NCI-H510A treated with DMSO at 0.1 percent for 48 hours (cell line): Measurements from ENCODE around the gene COPS9.

ENCODE experiments used
- DNase-seq: peaks from one replicate; lab custom pipeline; 2025; lab: John Stamatoyannopoulos, UW

The COPS9 gene

DNA sequence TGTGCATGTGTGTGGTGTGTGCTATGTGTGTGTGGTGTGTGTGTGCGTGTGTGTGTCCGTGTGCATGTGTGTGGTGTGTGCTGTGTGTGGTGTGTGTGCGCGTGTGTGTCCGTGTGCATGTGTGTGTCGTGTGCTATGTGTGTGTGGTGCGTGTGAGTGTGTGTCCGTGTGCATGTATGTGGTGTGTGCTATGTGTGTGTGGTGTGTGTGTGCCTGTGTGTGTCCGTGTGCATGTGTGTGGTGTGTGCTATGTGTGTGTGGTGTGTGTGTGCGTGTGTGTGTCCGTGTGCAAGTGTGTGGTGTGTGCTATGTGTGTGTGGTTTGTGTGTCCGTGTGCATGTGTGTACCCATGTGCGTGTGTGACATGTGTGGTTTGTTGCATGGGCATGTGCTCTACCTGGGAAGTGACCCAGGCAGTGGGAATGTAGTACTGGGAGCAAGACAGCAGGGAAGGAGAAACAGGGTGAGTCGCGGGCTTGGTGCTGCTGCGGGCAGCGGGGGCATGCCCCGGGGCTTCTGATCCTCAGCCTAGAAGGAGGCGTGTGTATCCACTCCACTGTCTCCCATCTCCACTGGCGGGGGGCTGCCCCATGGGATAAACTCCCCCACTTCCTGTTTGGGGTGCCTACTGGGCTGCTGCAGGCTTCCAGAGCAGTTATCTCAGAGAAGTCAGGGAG lies 11.9 kb upstream of the COPS9 start:
- no peak for DNase-seq

DNA sequence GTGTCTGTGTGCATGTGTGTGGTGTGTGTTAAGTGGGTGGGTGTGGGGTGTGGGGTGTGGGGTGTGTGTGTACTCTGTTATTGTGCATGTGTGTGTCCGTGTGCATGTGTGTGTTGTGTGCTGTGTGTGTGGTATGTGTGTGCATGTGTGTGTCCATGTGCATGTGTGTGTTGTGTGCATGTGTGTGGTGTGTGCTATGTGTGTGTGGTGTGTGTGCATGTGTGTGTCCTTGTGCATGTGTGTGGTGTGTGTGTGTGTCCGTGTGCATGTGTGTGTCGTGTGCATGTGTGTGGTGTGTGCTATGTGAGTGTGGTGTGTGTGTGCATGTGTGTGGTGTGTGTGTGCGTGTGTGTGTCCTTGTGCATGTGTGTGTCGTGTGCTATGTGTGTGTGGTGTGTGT lies 11.3 kb upstream of the COPS9 start:
- DNase-seq = no peak

DNA sequence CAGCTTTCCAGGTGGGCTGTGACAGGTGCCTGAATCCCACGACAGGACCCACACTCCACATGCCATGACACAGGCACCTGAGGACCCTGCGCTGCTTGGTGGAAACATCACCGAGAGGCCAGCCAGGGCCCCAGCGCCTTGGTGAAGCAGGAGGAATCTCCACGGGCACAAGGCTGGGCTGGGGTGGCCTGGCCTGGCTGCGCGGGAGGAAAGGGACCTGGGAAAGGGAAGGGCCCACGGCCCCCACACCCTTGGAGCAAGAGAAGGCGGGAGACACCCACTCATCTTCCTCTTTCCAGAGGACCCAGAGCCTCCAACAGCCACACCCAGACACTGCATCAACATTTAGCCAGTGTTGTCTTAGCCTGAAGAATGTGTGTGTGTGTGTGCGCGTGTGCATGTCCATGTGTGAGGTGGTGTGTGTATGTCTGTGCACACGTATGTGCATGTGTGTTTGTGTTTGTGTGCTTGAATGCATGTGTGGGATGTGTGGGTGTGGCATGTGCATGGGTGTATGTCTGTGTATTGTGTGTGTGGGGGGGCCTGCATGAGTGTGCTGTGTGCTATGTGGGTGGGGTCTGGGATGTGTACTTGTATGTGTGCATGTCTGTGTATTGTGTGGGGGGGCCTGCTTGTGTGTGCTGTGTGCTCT lies 10.6 kb upstream of the COPS9 start:
- DNase-seq = no peak

DNA sequence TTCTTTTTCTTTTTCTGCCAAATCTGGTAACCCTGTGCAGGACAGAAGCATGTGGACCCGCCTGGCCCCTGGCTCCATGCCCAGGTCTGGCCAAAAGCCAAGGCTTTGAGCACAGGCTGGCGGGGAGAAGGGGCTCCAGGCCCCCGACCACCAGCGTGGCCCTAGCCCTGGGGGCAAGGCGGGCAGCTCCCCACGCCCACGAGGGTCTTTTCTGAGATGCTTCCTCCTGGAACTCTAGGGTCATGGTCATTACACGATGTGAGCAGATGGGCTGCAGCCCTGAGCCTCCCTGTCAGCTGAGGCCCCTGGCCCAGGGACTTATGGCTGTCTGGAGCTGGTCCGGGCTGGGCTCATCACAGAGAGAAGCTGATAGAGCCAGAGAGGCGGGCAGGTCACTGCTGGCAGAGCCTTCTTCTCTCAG lies 10.0 kb upstream of the COPS9 start:
- DNase-seq = no peak

- no peak for DNase-seq
Observed at GRCh38 chr2:240145461-240145860, 9.4 kb upstream of the COPS9 start.

GRCh38 chr2:240144649-240145261 lies 8.7 kb upstream of the COPS9 start:
- no peak for DNase-seq

DNA sequence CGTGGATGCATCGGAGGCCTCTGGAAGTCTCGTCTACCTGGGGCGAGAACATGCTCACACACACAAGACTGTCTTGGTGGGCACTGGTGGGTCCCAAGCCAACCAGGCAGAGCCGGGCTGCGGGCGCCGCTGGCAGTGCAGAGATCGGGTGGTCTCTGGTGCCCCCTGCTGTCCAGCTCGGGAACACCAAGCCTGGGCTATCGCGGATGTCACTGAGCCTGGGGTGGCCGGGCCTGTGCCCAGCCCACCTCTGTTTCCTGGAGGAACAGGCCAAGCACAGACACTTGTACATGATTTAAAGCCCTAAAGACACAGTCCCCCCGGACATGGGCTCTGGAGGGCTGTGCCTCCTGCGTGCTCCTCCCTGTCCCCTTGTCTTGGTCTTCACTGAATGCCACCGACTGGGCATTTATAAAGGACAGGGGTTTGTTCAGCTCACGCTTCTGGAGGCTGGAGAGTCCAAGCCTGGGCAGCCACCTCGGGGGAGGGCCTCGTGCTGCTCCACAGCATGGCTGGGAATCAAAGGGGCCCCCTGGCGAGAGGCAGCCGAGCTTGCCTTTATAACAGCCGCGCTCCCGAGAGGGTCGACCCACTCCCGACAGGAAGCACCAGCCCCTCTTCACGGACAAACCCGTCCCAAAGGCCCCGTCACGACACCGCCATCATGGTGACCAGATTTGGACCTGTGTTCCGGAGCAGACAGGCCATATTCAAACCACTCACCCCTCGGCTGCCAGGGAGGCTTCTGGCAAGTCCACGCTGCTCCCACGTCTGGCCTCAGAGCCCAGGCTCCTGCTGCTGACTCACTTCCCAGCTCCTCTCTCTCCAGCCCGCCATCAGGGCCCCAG lies 7.9 kb upstream of the COPS9 start:
- DNase-seq = peak; percentile 49

DNA sequence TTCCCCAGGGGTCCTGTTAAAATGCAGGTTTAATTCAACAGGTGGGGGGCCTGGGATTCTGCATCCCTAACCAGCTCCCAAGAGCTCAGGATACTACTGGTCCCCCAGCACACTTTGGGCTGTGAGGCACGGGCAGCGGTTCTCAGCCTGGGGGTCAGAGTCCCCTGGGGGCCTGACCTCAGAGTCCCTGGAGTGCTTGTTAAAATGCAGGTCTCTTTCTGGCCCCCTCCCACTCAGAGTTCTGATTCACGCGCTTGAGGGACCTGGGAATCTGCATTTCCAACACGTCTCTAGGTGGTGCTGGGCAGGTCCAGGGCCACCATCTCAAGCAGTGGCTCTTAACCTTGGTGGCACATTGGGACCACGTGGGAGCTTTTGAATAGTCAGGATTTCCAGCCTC lies 7.2 kb upstream of the COPS9 start:
- no peak for DNase-seq

DNA sequence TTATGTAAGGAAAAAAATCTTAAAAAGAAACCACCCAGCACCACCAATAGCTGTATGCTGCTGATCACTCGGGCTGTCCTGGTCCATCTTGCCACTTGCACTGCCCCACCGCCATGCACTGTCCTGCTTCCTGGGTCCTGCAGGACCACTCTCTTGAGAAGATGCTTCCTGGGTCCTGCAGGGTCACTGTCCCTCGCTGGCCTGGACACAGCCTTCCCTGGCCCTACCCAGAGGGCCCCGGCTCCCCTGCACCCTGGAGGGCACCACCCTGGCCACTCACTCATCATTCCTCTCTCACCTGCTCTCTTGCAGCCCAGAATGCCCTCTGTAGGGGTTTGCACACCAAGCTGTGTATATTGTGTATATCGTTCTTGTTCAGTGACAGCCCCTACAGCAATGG lies 6.8 kb upstream of the COPS9 start:
- no peak for DNase-seq

GRCh38 chr2:240142256-240142775 lies 6.2 kb upstream of the COPS9 start:
- DNase-seq = no peak

GRCh38 chr2:240141736-240142135 lies 5.6 kb upstream of the COPS9 start:
- no peak for DNase-seq

- no peak for DNase-seq
Observed at GRCh38 chr2:240140920-240141319, 4.8 kb upstream of the COPS9 start.

GRCh38 chr2:240140511-240140910 lies 4.4 kb upstream of the COPS9 start, which contains the start of gene OTOS:
Gene OTOS (minus strand): TSS chr2:240140658. CDS start chr2:240140326, 332 bp downstream.
- peak; percentile 57 for DNase-seq

DNA sequence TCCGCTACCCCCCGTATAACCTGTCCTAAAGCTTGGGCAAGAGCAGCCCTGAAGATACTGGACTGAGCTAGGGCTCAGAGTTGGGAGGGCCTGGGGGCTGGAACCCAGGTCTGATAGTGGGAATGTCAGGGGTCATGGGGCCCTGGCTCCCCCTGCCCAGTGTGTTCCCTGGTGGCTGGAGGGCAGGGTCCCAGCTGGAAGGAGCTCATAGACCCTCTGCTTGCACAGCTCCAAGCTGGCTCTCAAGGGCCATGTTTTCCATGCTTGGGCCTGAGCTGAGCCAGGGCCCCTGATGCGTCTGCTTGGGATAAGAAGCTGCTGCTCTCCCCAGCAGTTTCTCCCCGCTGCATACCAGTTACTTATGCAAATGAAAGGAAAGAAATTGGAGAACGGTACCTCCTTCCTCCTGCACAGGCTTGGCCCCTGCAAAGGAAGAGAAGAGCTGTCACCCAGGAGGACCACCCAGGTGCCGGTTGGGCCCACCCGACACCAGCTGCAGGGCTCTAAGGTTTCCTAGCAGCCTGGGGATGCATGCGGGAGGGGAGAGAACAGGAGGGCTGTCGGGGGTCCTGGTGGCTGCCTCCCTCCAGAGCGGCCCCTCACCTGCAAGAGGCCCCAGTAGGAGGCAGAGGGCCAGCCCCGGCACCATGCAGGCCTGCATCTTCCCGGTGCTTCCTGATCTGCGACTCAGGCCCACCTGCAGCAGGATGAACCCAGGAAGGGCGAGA lies 3.7 kb upstream of the COPS9 start:
- no peak for DNase-seq

DNA sequence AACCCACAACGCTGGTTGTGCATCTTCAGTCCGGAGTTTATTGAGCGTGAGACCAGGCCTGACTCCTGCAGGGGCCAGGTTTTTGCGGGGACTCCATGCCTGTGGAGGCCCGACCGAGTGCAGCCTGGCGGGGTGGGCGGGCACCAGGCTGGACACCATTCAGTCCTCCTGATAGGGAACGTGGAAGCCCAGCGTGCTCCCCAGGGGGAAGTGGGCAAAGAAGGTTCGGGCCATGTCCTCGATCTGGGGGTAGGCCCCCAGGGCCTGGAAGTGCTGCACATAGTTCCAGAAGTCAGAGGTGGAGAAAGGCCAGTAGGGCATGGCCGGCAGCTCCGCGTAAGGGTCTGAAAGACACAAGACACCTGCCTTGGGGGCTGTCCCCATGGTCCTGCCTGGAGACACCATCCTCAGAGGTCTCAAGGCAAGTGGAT lies 2.9 kb upstream of the COPS9 start:
- DNase-seq = no peak

- DNase-seq = no peak
Observed at GRCh38 chr2:240138254-240138984, 2.3 kb upstream of the COPS9 start.

DNA sequence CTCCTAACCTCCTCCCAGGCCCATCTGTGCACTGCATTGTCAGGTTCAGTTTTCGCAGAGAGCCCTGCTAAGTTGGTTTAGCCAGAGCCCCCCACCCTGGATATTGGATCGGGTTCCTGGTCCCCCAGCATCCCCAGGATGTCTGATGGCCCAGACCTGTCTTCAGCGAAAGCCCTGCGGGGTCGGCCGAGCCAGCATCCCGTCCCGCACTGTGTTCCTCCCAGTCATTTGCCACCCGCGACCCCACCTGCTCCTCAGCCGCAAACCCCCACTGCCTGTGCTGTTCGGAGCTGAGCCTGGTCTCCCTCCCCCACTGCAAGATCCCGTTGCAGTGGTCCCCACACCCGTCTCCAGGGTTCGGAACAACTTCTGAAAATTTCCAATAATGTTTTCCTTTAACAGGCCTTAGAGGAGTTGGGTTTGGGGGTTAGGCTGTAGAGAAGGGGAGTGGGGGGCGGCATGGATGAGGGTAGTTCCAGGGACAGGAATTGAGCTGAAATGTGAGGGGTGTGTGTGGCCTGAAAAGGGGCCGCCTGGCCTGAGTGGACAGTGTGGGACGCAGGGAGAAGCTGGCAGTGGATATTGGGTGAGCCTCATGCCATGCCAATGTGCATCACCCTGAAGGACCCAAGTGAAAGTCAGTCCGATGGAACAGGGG lies 1.6 kb upstream of the COPS9 start:
- DNase-seq = no peak

- no peak for DNase-seq
Observed at GRCh38 chr2:240136671-240137292, 677 bp upstream of the COPS9 start.

GRCh38 chr2:240135706-240136012 lies 446 bp downstream of the COPS9 start:
- no peak for DNase-seq

DNA sequence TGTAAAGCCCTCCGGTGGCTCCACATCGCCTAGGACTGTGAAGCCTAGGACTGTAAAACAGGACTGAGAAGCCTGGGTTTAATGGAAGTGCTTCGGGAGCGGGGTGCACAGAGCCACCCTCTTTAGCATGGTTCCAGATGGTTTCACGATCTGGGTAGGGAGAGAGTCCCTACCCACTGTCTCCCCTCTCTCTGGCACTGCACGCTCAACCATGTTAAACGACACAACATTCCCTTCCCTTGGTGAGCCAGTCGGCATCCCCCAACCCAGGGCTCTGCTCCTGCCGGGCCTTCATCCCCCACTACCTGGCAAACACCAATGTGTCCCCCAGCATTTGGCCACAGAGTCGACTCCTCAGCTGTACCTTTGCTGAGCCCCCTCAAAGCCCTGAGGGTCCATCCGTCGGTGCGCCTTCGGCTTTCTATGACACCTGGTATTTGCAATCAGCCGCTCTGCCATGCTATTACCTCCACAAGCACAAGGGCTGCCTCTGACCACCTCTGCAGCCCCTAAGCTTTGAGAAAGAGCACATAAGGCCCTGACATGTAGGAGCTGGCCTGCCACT lies 1.1 kb downstream of the COPS9 start:
- no peak for DNase-seq
